Endothelial cell of umbilical vein (primary cell): ENCODE data around the gene IL1R1. TPM values are rescaled to one million over a fixed set of nuclear protein-coding genes. Genes with fewer than 3 reads are reported as not detected.

Experiments used
- BruUV-seq: library from RNA; stranded (reverse); fragments of 400-500 nt; replicated peaks from 2 replicates; lab custom pipeline; 2021; lab: Mats Ljungman, UMichigan
- CTCF ChIA-PET: fragments of 300-600, 350-600 bp; sonication (Branson Sonifier 250); formaldehyde crosslinking; loops from one replicate; lab custom pipeline; 2021; ENCODE audit warnings: antibody characterized with exemption, inconsistent platforms; lab: Charles Lee
- POLR2A ChIA-PET: fragments of 300-600, 350-600 bp; sonication (Branson Sonifier 250); formaldehyde crosslinking; loops from one replicate; lab custom pipeline; 2021; ENCODE audit warnings: antibody characterized with exemption, inconsistent platforms; lab: Charles Lee
- DNase-seq: peaks from one replicate; pipeline ENCODE4 v3.0.0-alpha.2; 2011; ENCODE audit warnings: low read depth, low spot score
- FAIRE-seq: peaks from 2 replicates; lab custom pipeline; 2011; peaks lifted over from hg19 to GRCh38; lab: Jason Lieb, UNC
- H2AFZ ChIP-seq: 2 replicates; pipeline ENCODE4 v1.6.0; 2012; ENCODE audit warnings: low read depth, low read length, control low read depth, inconsistent platforms
- H3K27ac ChIP-seq: 2 replicates; pipeline ENCODE4 v1.5.1; 2011; ENCODE audit warnings: low read depth, mild to moderate bottlenecking, control low read depth, low read length, moderate library complexity; ENCODE audit not compliant: insufficient read depth
- H3K27me3 ChIP-seq, 2 experiments: 2 replicates each; pipeline versions ENCODE4 v1.6.0 to v1.6.1; 2011; ENCODE audit warnings: low read length in 2 of 2, mixed read lengths in 1 of 2; ENCODE audit not compliant: control insufficient read depth in 2 of 2, insufficient read depth in 2 of 2
- H3K36me3 ChIP-seq, 2 experiments: 2 replicates in 1 of 2; 3 replicates in 1 of 2; pipeline ENCODE4 v1.5.1; 2011; ENCODE audit warnings: low read length in 2 of 2, mild to moderate bottlenecking in 1 of 2, moderate library complexity in 1 of 2; ENCODE audit not compliant: control insufficient read depth in 2 of 2, insufficient read depth in 2 of 2; ENCODE audit errors: extremely low read depth in 1 of 2
- H3K4me1 ChIP-seq: 3 replicates; pipeline ENCODE4 v1.5.1; 2011; ENCODE audit warnings: mild to moderate bottlenecking, low read length; ENCODE audit not compliant: control insufficient read depth, insufficient read depth; ENCODE audit errors: extremely low read depth
- H3K4me2 ChIP-seq: 2 replicates; pipeline ENCODE4 v1.6.1; 2011; ENCODE audit warnings: low read length, control low read depth, mixed read lengths; ENCODE audit not compliant: insufficient read depth
- H3K4me3 ChIP-seq, 3 experiments: fragments of 200-600 bp in 1 of 3; sonication (generic), shearing (Covaris generic) in 1 of 3; replicated peaks in 1 of 3; 2 replicates each; pipeline ENCODE4 v1.5.1; 2011 to 2016; ENCODE audit warnings: control low read depth in 3 of 3, low read length in 3 of 3, mild to moderate bottlenecking in 2 of 3, inconsistent platforms in 1 of 3, low read depth in 1 of 3, moderate library complexity in 1 of 3; ENCODE audit not compliant: insufficient read depth in 1 of 3
- H3K79me2 ChIP-seq: 2 replicates; pipeline ENCODE4 v1.6.0; 2012; ENCODE audit warnings: low read length, inconsistent platforms; ENCODE audit not compliant: control insufficient read depth, insufficient read depth
- H3K9ac ChIP-seq: replicated peaks from 2 replicates; pipeline ENCODE3; 2011; ENCODE audit warnings: low read length, control low read depth; ENCODE audit not compliant: insufficient read depth; ENCODE audit errors: extremely low read depth
- H3K9me1 ChIP-seq: replicated peaks from 3 replicates; pipeline ENCODE4 v1.6.0; 2011; ENCODE audit warnings: mild to moderate bottlenecking, low read length; ENCODE audit not compliant: control insufficient read depth, insufficient read depth; ENCODE audit errors: extremely low read depth
- H3K9me3 ChIP-seq: replicated peaks from 2 replicates; pipeline ENCODE4 v1.5.1; 2012; ENCODE audit warnings: low read length, inconsistent platforms; ENCODE audit not compliant: control insufficient read depth, insufficient read depth
- H4K20me1 ChIP-seq: replicated peaks from 2 replicates; pipeline ENCODE3; 2011; ENCODE audit warnings: mild to moderate bottlenecking, low read length; ENCODE audit not compliant: control insufficient read depth, insufficient read depth; ENCODE audit errors: extremely low read depth
- EZH2 ChIP-seq: IDR thresholded peaks from 2 replicates; pipeline ENCODE4 v1.6.1; 2012; ENCODE audit warnings: borderline replicate concordance, low read depth, mild to moderate bottlenecking, moderate library complexity, low read length, inconsistent platforms; ENCODE audit not compliant: severe bottlenecking
- FOS ChIP-seq: IDR thresholded peaks from 2 replicates; pipeline ENCODE4 v1.6.1; 2011; ENCODE audit warnings: mild to moderate bottlenecking, low read length, moderate library complexity, borderline replicate concordance; ENCODE audit not compliant: insufficient read depth
- GATA2 ChIP-seq: IDR thresholded peaks from 2 replicates; pipeline ENCODE4 v1.7.0; 2011; ENCODE audit warnings: low read depth, mild to moderate bottlenecking, moderate library complexity, mixed read lengths, low read length; ENCODE audit not compliant: insufficient read length, insufficient read depth
- JUN ChIP-seq: IDR thresholded peaks from 2 replicates; pipeline ENCODE4 v1.6.1; 2011; ENCODE audit warnings: borderline replicate concordance, low read depth; ENCODE audit not compliant: insufficient read length, insufficient read depth
- MYC ChIP-seq: IDR thresholded peaks from one replicate; pipeline ENCODE4 v1.6.1; 2011; ENCODE audit warnings: mild to moderate bottlenecking, low read depth, low read length
- POLR2A ChIP-seq: IDR thresholded peaks from 2 replicates; pipeline ENCODE4 v1.6.1; 2012; ENCODE audit warnings: low read depth, mild to moderate bottlenecking, control low read depth, low read length
- POLR2AphosphoS5 ChIP-seq: IDR thresholded peaks from 2 replicates; pipeline ENCODE4 v1.6.1; 2012; ENCODE audit warnings: low read depth, mild to moderate bottlenecking, control low read depth, low read length, moderate library complexity; ENCODE audit not compliant: insufficient read depth
- dilution Hi-C: fragments of 300-500 bp; cut with MboI; formaldehyde crosslinking; loops from one replicate; pipeline ENCODE4 v1.15.0; 2019; ENCODE audit warnings: low sequenced_read_pairs; ENCODE audit not compliant: extremely low pct_ligation_motif_present
- intact Hi-C: fragments of 100-400 bp; cut with micrococcal nuclease; formaldehyde crosslinking; loops from one replicate; pipeline ENCODE4 v1.10.0; 2022
- polyA plus RNA-seq, 4 experiments: library from polyadenylated mRNA; depleted of rRNA in 3 of 4; stranded (reverse) in 3 of 4; unstranded in 1 of 4; fragments of >200 nt; gene quantifications; 2 replicates each; pipeline versions ENCODE4 v1.2.1 to v1.2.3, GENCODE V29; 2011 to 2012; ENCODE audit warnings: missing spikeins in 1 of 4
- total RNA-seq: library from RNA; stranded (reverse); gene quantifications from 2 replicates; pipeline ENCODE4 v1.2.3, GENCODE V29; 2021
- TF ChIP-seq, protein P1 (sequence below), 2 donors: IDR thresholded peaks; 1 replicate in 1 of 2; 2 replicates in 1 of 2; pipeline ENCODE4 v1.5.1; 2011; ENCODE audit warnings: low read length in 2 of 2, mild to moderate bottlenecking in 2 of 2, moderate library complexity in 2 of 2, control low read depth in 1 of 2, inconsistent platforms in 1 of 2, low read depth in 1 of 2; ENCODE audit not compliant: insufficient read depth in 1 of 2; ENCODE audit errors: extremely low read depth in 1 of 2
- TF ChIP-seq, protein P2 (sequence below): IDR thresholded peaks from 2 replicates; pipeline ENCODE4 v1.6.1; 2011; ENCODE audit not compliant: insufficient read depth, insufficient read length

The IL1R1 gene
- total and polyA plus RNA-seq, 2 donors (not counting 3 experiments of a cell fraction or from before 2014, with no cell fraction given), result 5.4 to 5.5 TPM

GRCh38 chr2:102126169-102126568, 16.4 kb upstream of the IL1R1 start:
- DNase-seq (no peak), FAIRE-seq (no peak)
- H3K27me3 ChIP-seq, result no peaks in the 10 kb centered on the region
- TF ChIP-seq, protein P1, sequence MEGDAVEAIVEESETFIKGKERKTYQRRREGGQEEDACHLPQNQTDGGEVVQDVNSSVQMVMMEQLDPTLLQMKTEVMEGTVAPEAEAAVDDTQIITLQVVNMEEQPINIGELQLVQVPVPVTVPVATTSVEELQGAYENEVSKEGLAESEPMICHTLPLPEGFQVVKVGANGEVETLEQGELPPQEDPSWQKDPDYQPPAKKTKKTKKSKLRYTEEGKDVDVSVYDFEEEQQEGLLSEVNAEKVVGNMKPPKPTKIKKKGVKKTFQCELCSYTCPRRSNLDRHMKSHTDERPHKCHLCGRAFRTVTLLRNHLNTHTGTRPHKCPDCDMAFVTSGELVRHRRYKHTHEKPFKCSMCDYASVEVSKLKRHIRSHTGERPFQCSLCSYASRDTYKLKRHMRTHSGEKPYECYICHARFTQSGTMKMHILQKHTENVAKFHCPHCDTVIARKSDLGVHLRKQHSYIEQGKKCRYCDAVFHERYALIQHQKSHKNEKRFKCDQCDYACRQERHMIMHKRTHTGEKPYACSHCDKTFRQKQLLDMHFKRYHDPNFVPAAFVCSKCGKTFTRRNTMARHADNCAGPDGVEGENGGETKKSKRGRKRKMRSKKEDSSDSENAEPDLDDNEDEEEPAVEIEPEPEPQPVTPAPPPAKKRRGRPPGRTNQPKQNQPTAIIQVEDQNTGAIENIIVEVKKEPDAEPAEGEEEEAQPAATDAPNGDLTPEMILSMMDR (IDR thresholded peaks at IDR 0.05; ENCODE audit: extremely low read depth in 1 of 2, insufficient read depth in 1 of 2, low read depth in 1 of 2, low read length in 2 of 2), result no peak
- TF ChIP-seq, protein P2, sequence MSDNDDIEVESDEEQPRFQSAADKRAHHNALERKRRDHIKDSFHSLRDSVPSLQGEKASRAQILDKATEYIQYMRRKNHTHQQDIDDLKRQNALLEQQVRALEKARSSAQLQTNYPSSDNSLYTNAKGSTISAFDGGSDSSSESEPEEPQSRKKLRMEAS, result no peak
- TF ChIP-seq JUN, result no peak
- no peak for TF ChIP-seq POLR2A
- TF ChIP-seq EZH2, result no peak
- TF ChIP-seq POLR2AphosphoS5, result no peak
- TF ChIP-seq GATA2, result no peak
- no peak for TF ChIP-seq FOS
- no peak for TF ChIP-seq MYC
- POLR2A ChIA-PET, result no interaction called here
- H3K4me1 ChIP-seq, result peaks cover 10% of the 10 kb centered on the region
- no TSS peak for BruUV-seq
- intact Hi-C loops, result no loop called here
- no peaks in the 10 kb centered on the region for H3K36me3 ChIP-seq
- no peak overlapping the region for H3K4me2 ChIP-seq
- no peaks in the 10 kb centered on the region for H3K79me2 ChIP-seq
- dilution Hi-C loops, result no loop called here
- CTCF ChIA-PET, result interaction anchor here (0.7 to 1.6 kb wide), 6 partner anchors 12 to 114 kb away, joined by 3 to 5 read pairs (median 4); no protein-coding TSS in a partner anchor
- no peak overlapping the region for H2AFZ ChIP-seq
- H3K27ac ChIP-seq, result no peak overlapping the region
- H3K9ac ChIP-seq, result no peak overlapping the region
- no peaks in the 10 kb centered on the region for H3K9me1 ChIP-seq
- no peaks in the 10 kb centered on the region for H3K9me3 ChIP-seq
- no peaks in the 10 kb centered on the region for H4K20me1 ChIP-seq
- H3K4me3 ChIP-seq, result no peak overlapping the region
